ENCODE measurements around the gene CMAS.
"Not testable (repeated sequence)": the region's sequence is repeated elsewhere in the genome, so short reads cannot be mapped to it uniquely, and the experiment has no call there.

The CMAS gene

GRCh38 chr12:22047494-22047893, 1.5 kb downstream of the CMAS start:
- DNase-seq (ENCODE audit: low read depth in 2 of 2) = no peak

GRCh38 chr12:22048351-22049041, 2.5 kb downstream of the CMAS start:
- no peak for DNase-seq (ENCODE audit: low read depth in 2 of 2)

GRCh38 chr12:22050078-22050477, 4.1 kb downstream of the CMAS start:
- no peak for DNase-seq (ENCODE audit: low read depth in 2 of 2)

- no peak for DNase-seq (ENCODE audit: low read depth in 2 of 2)
Observed at GRCh38 chr12:22051114-22051698, 5.2 kb downstream of the CMAS start.

- not testable (repeated sequence) for DNase-seq (ENCODE audit: low read depth in 2 of 2)
Observed at GRCh38 chr12:22052994-22053393, 7.0 kb downstream of the CMAS start.

- DNase-seq (ENCODE audit: low read depth in 2 of 2) = no peak
Observed at GRCh38 chr12:22054155-22054554, 8.1 kb downstream of the CMAS start.

GRCh38 chr12:22056607-22057006, 10.6 kb downstream of the CMAS start:
- no peak for DNase-seq (ENCODE audit: low read depth in 2 of 2)

- DNase-seq (ENCODE audit: low read depth in 2 of 2) = no peak
Observed at GRCh38 chr12:22059976-22060647, 14.1 kb downstream of the CMAS start.

- DNase-seq (ENCODE audit: low read depth in 2 of 2) = no peak
Observed at GRCh38 chr12:22064968-22065367, 18.9 kb downstream of the CMAS start.

GRCh38 chr12:22066310-22066709, 20.3 kb downstream of the CMAS start:
- DNase-seq (ENCODE audit: low read depth in 2 of 2) = no peak

GRCh38 chr12:22069851-22070250, 23.8 kb downstream of the CMAS start:
- DNase-seq (ENCODE audit: low read depth in 2 of 2) = no peak

GRCh38 chr12:22082190-22082701, 36.2 kb downstream of the CMAS start:
- DNase-seq (ENCODE audit: low read depth in 2 of 2) = no peak

GRCh38 chr12:22083167-22083566, 37.1 kb downstream of the CMAS start:
- DNase-seq (ENCODE audit: low read depth in 2 of 2) = no peak

GRCh38 chr12:22084852-22085251, 38.8 kb downstream of the CMAS start:
- no peak for DNase-seq (ENCODE audit: low read depth in 2 of 2)

GRCh38 chr12:22088886-22089285, 42.9 kb downstream of the CMAS start:
- DNase-seq (ENCODE audit: low read depth in 2 of 2) = no peak

- no peak for DNase-seq (ENCODE audit: low read depth in 2 of 2)
Observed at GRCh38 chr12:22089486-22089885, 43.5 kb downstream of the CMAS start.

GRCh38 chr12:22099062-22099461, 53.0 kb downstream of the CMAS start:
- not testable (repeated sequence) for DNase-seq (ENCODE audit: low read depth in 2 of 2)

- DNase-seq (ENCODE audit: low read depth in 2 of 2) = no peak
Observed at GRCh38 chr12:22100958-22101748, 55.1 kb downstream of the CMAS start.

GRCh38 chr12:22101749-22102243, 55.8 kb downstream of the CMAS start:
- DNase-seq (ENCODE audit: low read depth in 2 of 2) = no peak

GRCh38 chr12:22103418-22103817, 57.4 kb downstream of the CMAS start:
- no peak for DNase-seq (ENCODE audit: low read depth in 2 of 2)

- no peak for DNase-seq (ENCODE audit: low read depth in 2 of 2)
Observed at GRCh38 chr12:22105542-22105941, 59.5 kb downstream of the CMAS start.

- no peak for DNase-seq (ENCODE audit: low read depth in 2 of 2)
Observed at GRCh38 chr12:22110176-22110575, 64.2 kb downstream of the CMAS start.
